ENCODE data around the gene AADAT. TPM values are rescaled to one million over a fixed set of nuclear protein-coding genes. Genes with fewer than 3 reads are reported as not detected.

Gene AADAT
- total and polyA plus RNA-seq, 9 of the 15 experiments (the other 6 are each of a cell fraction or from before 2014, with no cell fraction given), result 0.06 to 0.07 TPM; not detected in 7

DNA sequence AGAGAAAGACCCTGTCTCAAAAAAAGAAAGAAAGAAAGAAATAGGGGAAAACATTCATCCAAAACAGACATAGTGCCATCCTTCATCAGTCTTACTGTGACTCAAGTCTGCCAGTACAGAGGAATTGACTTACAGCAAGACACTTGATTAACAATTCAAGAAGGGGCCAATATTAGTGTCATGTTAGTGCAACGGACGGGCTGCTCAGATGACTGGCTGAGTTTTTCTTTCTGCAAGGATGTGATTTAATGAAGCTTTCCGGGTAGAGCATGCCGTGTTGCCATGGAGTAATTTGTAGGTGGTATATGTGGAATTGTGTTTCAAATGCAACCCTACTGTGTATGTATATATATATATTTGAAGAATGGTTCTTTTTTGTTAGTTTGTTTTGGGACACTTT lies 51.0 kb downstream of the AADAT start:
- no peak for TF ChIP-seq TAF9B (IDR thresholded peaks at IDR 0.05; ENCODE audit: partially characterized antibody)
- TF ChIP-seq SNRNP70 (optimal IDR thresholded peaks at IDR 0.05; ENCODE audit: low read depth, low read length), result no peak
- no peak for TF ChIP-seq MEF2A (IDR thresholded peaks at IDR 0.05; ENCODE audit: control insufficient read depth, low read depth, low read length)
- no peak for TF ChIP-seq KLF10 (CRISPR knock-in tag; IDR thresholded peaks at IDR 0.05)
- TF ChIP-seq NFATC3 (IDR thresholded peaks at IDR 0.05), result no peak
- TF ChIP-seq, protein P1, sequence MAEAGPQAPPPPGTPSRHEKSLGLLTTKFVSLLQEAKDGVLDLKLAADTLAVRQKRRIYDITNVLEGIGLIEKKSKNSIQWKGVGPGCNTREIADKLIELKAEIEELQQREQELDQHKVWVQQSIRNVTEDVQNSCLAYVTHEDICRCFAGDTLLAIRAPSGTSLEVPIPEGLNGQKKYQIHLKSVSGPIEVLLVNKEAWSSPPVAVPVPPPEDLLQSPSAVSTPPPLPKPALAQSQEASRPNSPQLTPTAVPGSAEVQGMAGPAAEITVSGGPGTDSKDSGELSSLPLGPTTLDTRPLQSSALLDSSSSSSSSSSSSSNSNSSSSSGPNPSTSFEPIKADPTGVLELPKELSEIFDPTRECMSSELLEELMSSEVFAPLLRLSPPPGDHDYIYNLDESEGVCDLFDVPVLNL (CRISPR knock-in tag; IDR thresholded peaks at IDR 0.05; ENCODE audit: low read depth), result no peak
- TF ChIP-seq EGR1 (conservative IDR thresholded peaks at IDR 0.05), result no peak
- TF ChIP-seq ZNF444 (CRISPR knock-in tag; IDR thresholded peaks at IDR 0.05), result no peak
- TF ChIP-seq MTA1 (IDR thresholded peaks at IDR 0.05; ENCODE audit: borderline replicate concordance), result no peak
- TF ChIP-seq ZNF124 (CRISPR knock-in tag; IDR thresholded peaks at IDR 0.05), result no peak
- no peak for TF ChIP-seq DPF2 (IDR thresholded peaks at IDR 0.05)
- TF ChIP-seq ZNF224 (CRISPR knock-in tag; IDR thresholded peaks at IDR 0.05), result no peak
- no peak for TF ChIP-seq C11orf30 (IDR thresholded peaks at IDR 0.05; ENCODE audit: low read depth)
- TF ChIP-seq ZBTB17 (CRISPR knock-in tag; IDR thresholded peaks at IDR 0.05), result no peak
- TF ChIP-seq, protein P2, sequence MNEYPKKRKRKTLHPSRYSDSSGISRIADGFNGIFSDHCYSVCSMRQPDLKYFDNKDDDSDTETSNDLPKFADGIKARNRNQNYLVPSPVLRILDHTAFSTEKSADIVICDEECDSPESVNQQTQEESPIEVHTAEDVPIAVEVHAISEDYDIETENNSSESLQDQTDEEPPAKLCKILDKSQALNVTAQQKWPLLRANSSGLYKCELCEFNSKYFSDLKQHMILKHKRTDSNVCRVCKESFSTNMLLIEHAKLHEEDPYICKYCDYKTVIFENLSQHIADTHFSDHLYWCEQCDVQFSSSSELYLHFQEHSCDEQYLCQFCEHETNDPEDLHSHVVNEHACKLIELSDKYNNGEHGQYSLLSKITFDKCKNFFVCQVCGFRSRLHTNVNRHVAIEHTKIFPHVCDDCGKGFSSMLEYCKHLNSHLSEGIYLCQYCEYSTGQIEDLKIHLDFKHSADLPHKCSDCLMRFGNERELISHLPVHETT (CRISPR knock-in tag; conservative IDR thresholded peaks at IDR 0.05 in 1 of 2, IDR thresholded peaks at IDR 0.05 in 1 of 2), result no peak
- no peak for TF ChIP-seq DNMT1 (IDR thresholded peaks at IDR 0.05)
- TF ChIP-seq L3MBTL2 (IDR thresholded peaks at IDR 0.05), result no peak
- no peak for TF ChIP-seq KLF6 (CRISPR knock-in tag; IDR thresholded peaks at IDR 0.05; ENCODE audit: borderline replicate concordance)
- TF ChIP-seq FOXP1 (CRISPR knock-in tag; IDR thresholded peaks at IDR 0.05), result no peak
- TF ChIP-seq ZNF232 (CRISPR knock-in tag; IDR thresholded peaks at IDR 0.05), result no peak
- 0% methylated on average over 4 of the region's 4 CpGs for WGBS (ENCODE audit: insufficient coverage, low coverage, missing lambda C conversion rate)
- BruUV-seq (replicated peaks), result no TSS peak
- Histone ChIP-seq H2AFZ (ENCODE audit: low read depth, low read length) (no peak overlapping the region), H3K36me3 (ENCODE audit: control insufficient read depth, insufficient read depth, low read length) (no peaks in the 10 kb centered on the region), H3K9me1 (ENCODE audit: control insufficient read depth, insufficient read depth, low read length) (no peaks in the 10 kb centered on the region), H3K4me1 (replicated peaks in 1 of 2; ENCODE audit: control insufficient read depth in 2 of 2, insufficient read depth in 2 of 2, low read length in 2 of 2) (no peaks in the 10 kb centered on the region), H3K79me2 (ENCODE audit: control insufficient read depth, insufficient read depth, low read length) (no peaks in the 10 kb centered on the region), H3K4me3 (no peak overlapping the region), H3K4me2 (ENCODE audit: insufficient read depth, low read length) (no peak overlapping the region), H3K27me3 (ENCODE audit: control insufficient read depth in 2 of 2, insufficient read depth in 2 of 2, low read length in 2 of 2) (no peaks in the 10 kb centered on the region; a peak in 2 of 5 replicates), H3K27ac (ENCODE audit: extremely low read depth, low read depth, low read length) (no peak overlapping the region), H3K9ac (ENCODE audit: insufficient read depth in 1 of 2, low read depth in 2 of 2, low read length in 2 of 2) (no peak overlapping the region), H3K9me3 (replicated peaks; ENCODE audit: control insufficient read depth, insufficient read depth, low read depth, low read length) (no peaks in the 10 kb centered on the region), H4K20me1 (replicated peaks; ENCODE audit: control insufficient read depth, insufficient read depth, low read length) (no peaks in the 10 kb centered on the region; the same call in 1 of the 2 replicates)
- CTCF ChIA-PET (ENCODE audit: low intra/inter-chr PET ratio), result no interaction called here
- POLR2A ChIA-PET, result no interaction called here
- ATAC-seq (no peak), FAIRE-seq (no peak), DNase-seq (ENCODE audit: extremely low read depth in 1 of 4, low spot score in 3 of 4) (no peak)
- in situ Hi-C loops (cut with MboI) (loop anchor here (25.0 kb wide), 1 partner anchor 426 kb away; the partner anchor contains the start of genes CLCN3 and NEK1), intact Hi-C loops (cut with micrococcal nuclease) (no loop called here)

Measured in K562 (cell line).